Epithelial cell of esophagus (primary cell): ENCODE data around the gene ARAP1.

Experiments used
- DNase-seq: peaks from one replicate; pipeline ENCODE4 v3.0.0; 2010; ENCODE audit warnings: low read depth
- H3K4me3 ChIP-seq: 2 replicates; pipeline ENCODE4 v1.5.1; 2011; ENCODE audit warnings: mild to moderate bottlenecking, low read length, control low read depth
- CTCF ChIP-seq: IDR thresholded peaks from 2 replicates; pipeline ENCODE4 v1.5.1; 2011; ENCODE audit warnings: low read depth, mild to moderate bottlenecking, low read length, control low read depth, inconsistent platforms; ENCODE audit not compliant: insufficient read depth; ENCODE audit errors: missing control alignments

The ARAP1 gene

GRCh38 chr11:72762641-72763304 is 10.6 kb upstream of the ARAP1 start:
- no peak overlapping the region for H3K4me3 ChIP-seq
- DNase-seq, result no peak
- no peak for TF ChIP-seq CTCF

GRCh38 chr11:72760539-72761405 is 8.6 kb upstream of the ARAP1 start:
- no peak overlapping the region for H3K4me3 ChIP-seq
- no peak for TF ChIP-seq CTCF
- no peak for DNase-seq

- no peak for DNase-seq
- H3K4me3 ChIP-seq, result no peak overlapping the region
- no peak for TF ChIP-seq CTCF
Observed at GRCh38 chr11:72759468-72759985, 7.3 kb upstream of the ARAP1 start.

GRCh38 chr11:72758690-72759389 is 6.6 kb upstream of the ARAP1 start:
- no peak overlapping the region for H3K4me3 ChIP-seq
- no peak for DNase-seq
- no peak for TF ChIP-seq CTCF

GRCh38 chr11:72758304-72758689 is 6.1 kb upstream of the ARAP1 start:
- no peak for TF ChIP-seq CTCF
- peak; percentile 36 for DNase-seq

GRCh38 chr11:72755713-72756285 is 3.6 kb upstream of the ARAP1 start:
- TF ChIP-seq CTCF, result no peak
- H3K4me3 ChIP-seq, result no peak overlapping the region
- DNase-seq, result no peak

More at GRCh38 chr11:72758304-72758689, 6.1 kb upstream of the ARAP1 start:
- H3K4me3 ChIP-seq, result no peak overlapping the region
